ENCODE results near the gene PAAF1.
"Not testable (repeated sequence)": the region's sequence is repeated elsewhere in the genome, so short reads cannot be mapped to it uniquely, and the experiment has no call there.

The PAAF1 gene

GRCh38 chr11:73883856-73884255 is 7.1 kb downstream of the PAAF1 start:
- no peak for FAIRE-seq

GRCh38 chr11:73888244-73888643 is 11.4 kb downstream of the PAAF1 start:
- FAIRE-seq = no peak

- FAIRE-seq = no peak
Measured at GRCh38 chr11:73889019-73889418, 12.2 kb downstream of the PAAF1 start.

- no peak for FAIRE-seq
Measured at GRCh38 chr11:73889536-73889935, 12.7 kb downstream of the PAAF1 start.

- no peak for FAIRE-seq
Measured at GRCh38 chr11:73893041-73893440, 16.2 kb downstream of the PAAF1 start.

GRCh38 chr11:73894725-73895335 is 18.0 kb downstream of the PAAF1 start:
- no peak for FAIRE-seq

- FAIRE-seq = no peak
Measured at GRCh38 chr11:73902303-73902702, 25.5 kb downstream of the PAAF1 start.

GRCh38 chr11:73907191-73907590 is 30.4 kb downstream of the PAAF1 start:
- no peak for FAIRE-seq

- FAIRE-seq = no peak
Measured at GRCh38 chr11:73912026-73912425, 35.2 kb downstream of the PAAF1 start.

- no peak for FAIRE-seq
Measured at GRCh38 chr11:73913472-73913871, 36.7 kb downstream of the PAAF1 start.

GRCh38 chr11:73914284-73914683 is 37.5 kb downstream of the PAAF1 start:
- no peak for FAIRE-seq

- FAIRE-seq = peak; percentile 73
Measured at GRCh38 chr11:73916435-73916834, 39.6 kb downstream of the PAAF1 start.

GRCh38 chr11:73921180-73921579 is 44.4 kb downstream of the PAAF1 start:
- no peak for FAIRE-seq

- no peak for FAIRE-seq
Measured at GRCh38 chr11:73929388-73929787, 52.6 kb downstream of the PAAF1 start.

- no peak for FAIRE-seq
Measured at GRCh38 chr11:73931039-73931645, 54.3 kb downstream of the PAAF1 start.

- no peak for FAIRE-seq
Measured at GRCh38 chr11:73931951-73932350, 55.2 kb downstream of the PAAF1 start.

GRCh38 chr11:73932781-73933180 is 56.0 kb downstream of the PAAF1 start:
- FAIRE-seq = no peak

- FAIRE-seq = not testable (repeated sequence)
Measured at GRCh38 chr11:73936047-73936446, 59.2 kb downstream of the PAAF1 start.

GRCh38 chr11:73939096-73939495 is 62.3 kb downstream of the PAAF1 start:
- FAIRE-seq = no peak

GRCh38 chr11:73940801-73941570 is 64.2 kb downstream of the PAAF1 start:
- no peak for FAIRE-seq

GRCh38 chr11:73942010-73942409 is 65.2 kb downstream of the PAAF1 start:
- FAIRE-seq = no peak

- FAIRE-seq = no peak
Measured at GRCh38 chr11:73944085-73944484, 67.3 kb downstream of the PAAF1 start.

GRCh38 chr11:73944901-73945300 is 68.1 kb downstream of the PAAF1 start:
- FAIRE-seq = no peak

GRCh38 chr11:73945396-73945795 is 68.6 kb downstream of the PAAF1 start:
- no peak for FAIRE-seq
